CD14-positive monocyte (primary cell): Measurements from ENCODE around the gene BRI3. TPM values are rescaled to one million over a fixed set of nuclear protein-coding genes. Genes with fewer than 3 reads are reported as not detected.

Experiments
- DNase-seq, 3 donors: peaks; one replicate each; pipeline ENCODE4 v3.0.0-alpha.2; 2011 to 2022
- H2AFZ ChIP-seq: 2 replicates; pipeline ENCODE4 v1.6.0; 2012; ENCODE audit warnings: mild to moderate bottlenecking, low read depth, low read length, inconsistent platforms; ENCODE audit not compliant: insufficient read depth, poor library complexity, severe bottlenecking
- H3K27ac ChIP-seq, 2 donors: 1 replicate in 1 of 2; 2 replicates in 1 of 2; pipeline ENCODE4 v1.5.1; 2012 to 2013; ENCODE audit warnings: low read length in 2 of 2, control low read depth in 1 of 2, inconsistent platforms in 1 of 2, low read depth in 1 of 2, mild to moderate bottlenecking in 1 of 2
- H3K27me3 ChIP-seq, 2 donors: one replicate each; pipeline versions ENCODE4 v1.6.0 to v1.6.1; 2011 to 2013; ENCODE audit warnings: low read length in 2 of 2; ENCODE audit not compliant: control insufficient read depth in 2 of 2, insufficient read depth in 2 of 2
- H3K36me3 ChIP-seq, 2 donors: replicated peaks in 1 of 2; 1 replicate in 1 of 2; 2 replicates in 1 of 2; pipeline versions ENCODE4 v1.5.1 to v1.6.1; 2012 to 2013; ENCODE audit warnings: low read length in 2 of 2, control low read depth in 1 of 2, inconsistent platforms in 1 of 2, mild to moderate bottlenecking in 1 of 2; ENCODE audit not compliant: insufficient read depth in 2 of 2, control insufficient read depth in 1 of 2
- H3K4me1 ChIP-seq, 2 donors: 1 replicate in 1 of 2; 2 replicates in 1 of 2; pipeline versions ENCODE4 v1.5.1 to v1.6.1; 2012 to 2013; ENCODE audit warnings: low read length in 2 of 2, control low read depth in 1 of 2, inconsistent platforms in 1 of 2, mild to moderate bottlenecking in 1 of 2, moderate library complexity in 1 of 2; ENCODE audit not compliant: insufficient read depth in 2 of 2, control insufficient read depth in 1 of 2
- H3K4me2 ChIP-seq: replicated peaks from 2 replicates; pipeline ENCODE3; 2012; ENCODE audit warnings: low read length, moderate library complexity, mild to moderate bottlenecking; ENCODE audit not compliant: poor library complexity, severe bottlenecking; ENCODE audit errors: extremely low read depth
- H3K4me3 ChIP-seq, 3 experiments: fragments of 200-600 bp in 1 of 3; sonication (generic) in 1 of 3; replicated peaks in 1 of 3; 1 replicate in 2 of 3; 2 replicates in 1 of 3; pipeline ENCODE4 v1.5.1; 2011 to 2013; ENCODE audit warnings: low read length in 3 of 3, mild to moderate bottlenecking in 3 of 3, control low read depth in 2 of 3, low read depth in 2 of 3, inconsistent platforms in 1 of 3, moderate library complexity in 1 of 3
- H3K79me2 ChIP-seq: 2 replicates; pipeline ENCODE4 v1.6.0; 2012; ENCODE audit warnings: mild to moderate bottlenecking, control low read depth, inconsistent platforms, low read length, moderate library complexity; ENCODE audit not compliant: insufficient read depth
- H3K9ac ChIP-seq: 2 replicates; pipeline ENCODE4 v1.6.0; 2017; ENCODE audit warnings: low read length, mild to moderate bottlenecking; ENCODE audit not compliant: insufficient read depth, poor library complexity, severe bottlenecking
- H3K9me3 ChIP-seq, 2 donors: replicated peaks in 1 of 2; 1 replicate in 1 of 2; 2 replicates in 1 of 2; pipeline versions ENCODE4 v1.5.1 to v1.6.1; 2012 to 2013; ENCODE audit warnings: low read length in 2 of 2, control low read depth in 1 of 2; ENCODE audit not compliant: control insufficient read depth in 1 of 2, insufficient read depth in 1 of 2
- H4K20me1 ChIP-seq: 2 replicates; pipeline ENCODE4 v1.6.0; 2012; ENCODE audit warnings: mild to moderate bottlenecking, low read length, control low read depth, moderate library complexity; ENCODE audit not compliant: insufficient read depth
- H3K27ac Mint-ChIP-seq, 7 donors: one replicate each; pipeline ENCODE4 v1.8.0; 2020; ENCODE audit warnings: mild to moderate bottlenecking in 7 of 7, mixed read lengths in 7 of 7, moderate library complexity in 6 of 7, inconsistent platforms in 2 of 7
- H3K27me3 Mint-ChIP-seq, 3 donors: one replicate each; pipeline ENCODE4 v1.8.0; 2021 to 2022; ENCODE audit warnings: low read depth in 3 of 3, mild to moderate bottlenecking in 3 of 3, mixed read lengths in 3 of 3, moderate library complexity in 3 of 3, inconsistent platforms in 1 of 3
- H3K36me3 Mint-ChIP-seq, 2 donors: one replicate each; pipeline ENCODE4 v1.8.0; 2020; ENCODE audit warnings: mixed read lengths in 2 of 2, inconsistent platforms in 1 of 2, mild to moderate bottlenecking in 1 of 2
- H3K4me1 Mint-ChIP-seq: one replicate; pipeline ENCODE4 v1.8.0; 2020; ENCODE audit warnings: mild to moderate bottlenecking, mixed read lengths
- H3K4me3 Mint-ChIP-seq, 2 donors: one replicate each; pipeline ENCODE4 v1.8.0; 2020; ENCODE audit warnings: mild to moderate bottlenecking in 2 of 2, mixed read lengths in 2 of 2, moderate library complexity in 1 of 2
- H3K9me3 Mint-ChIP-seq, 7 donors: one replicate each; pipeline ENCODE4 v1.8.0; 2020 to 2022; ENCODE audit warnings: mixed read lengths in 7 of 7, mild to moderate bottlenecking in 6 of 7, moderate library complexity in 6 of 7, inconsistent platforms in 2 of 7
- CTCF ChIP-seq: fragments of 200-600 bp; IDR thresholded peaks from one replicate; pipeline ENCODE4 v1.8.0; 2022; ENCODE audit warnings: antibody characterized with exemption, mild to moderate bottlenecking
- WGBS: methylation state at CpG from one replicate; pipeline ENCODE4 v1.1.5; 2013; ENCODE audit warnings: missing lambda C conversion rate; ENCODE audit not compliant: insufficient coverage; 5-methylcytosine and 5-hydroxymethylcytosine counted together
- intact Hi-C, 2 donors: fragments of 100-400 bp; cut with micrococcal nuclease; formaldehyde crosslinking; loops; one replicate each; pipeline versions ENCODE4 v1.15.0 to v1.15.1; 2023
- polyA plus RNA-seq, 3 donors: library from polyadenylated mRNA; depleted of rRNA in 1 of 3; unstranded in 2 of 3; stranded (reverse) in 1 of 3; fragments of 300-500 nt in 2 of 3; fragments of >200 nt in 1 of 3; fragmentation: Illumina TruSeq in 2 of 3; gene quantifications; 1 replicate in 2 of 3; 2 replicates in 1 of 3; pipeline ENCODE4 v1.2.3, GENCODE V29; 2012 to 2021

Gene BRI3
- polyA plus RNA-seq, 3 donors: 120 to 273 (median 149) TPM

- intact Hi-C loops: no loop called here
- Histone ChIP-seq H3K79me2 (no peaks in the 10 kb centered on the region), H3K27ac (no peak overlapping the region), H3K4me3 (no peak overlapping the region), H3K4me1 (peaks cover 0 to 4% of the 10 kb centered on the region in 2 donors), H3K27me3 (no peaks in the 10 kb centered on the region), H3K36me3 (no peaks in the 10 kb centered on the region), H2AFZ (no peak overlapping the region), H3K9ac (no peak overlapping the region), H4K20me1 (peaks cover 8% of the 10 kb centered on the region), H3K4me2 (no peak overlapping the region), H3K9me3 (no peaks in the 10 kb centered on the region)
- peaks cover 6% of the 10 kb centered on the region for H3K4me1 Mint-ChIP-seq
- peaks cover 0 to 9% (median 0%) of the 10 kb centered on the region in 3 donors for H3K27me3 Mint-ChIP-seq
- TF ChIP-seq CTCF: no peak
- peak overlapping the region in 2 of 7 donors; percentile 47 to 80 for H3K27ac Mint-ChIP-seq
- H3K4me3 Mint-ChIP-seq: no peak overlapping the region
- H3K36me3 Mint-ChIP-seq: peaks cover 8 to 31% of the 10 kb centered on the region in 2 donors
- WGBS: 87% methylated on average over 3 of the region's 3 CpGs
- H3K9me3 Mint-ChIP-seq: no peaks in the 10 kb centered on the region
- DNase-seq: no peak
These were observed 14.2 kb upstream of the BRI3 start for GRCh38 chr7:98267303-98267702.

GRCh38 chr7:98276241-98276761 lies 5.2 kb upstream of the BRI3 start:
- peak; percentile 69 to 89 (median 82) for DNase-seq
- H3K36me3 ChIP-seq: no peaks in the 10 kb centered on the region
- no peaks in the 10 kb centered on the region for H3K27me3 ChIP-seq
- peak overlapping the region in 1 of 3 experiments; percentile 12 for H3K4me3 ChIP-seq
- H2AFZ ChIP-seq: no peak overlapping the region
- peak overlapping the region; percentile 88 to 97 (median 96) for H3K27ac Mint-ChIP-seq
- H3K79me2 ChIP-seq: peaks cover 3% of the 10 kb centered on the region
- H4K20me1 ChIP-seq: no peaks in the 10 kb centered on the region
- peaks cover 0 to 6% (median 0%) of the 10 kb centered on the region in 3 donors for H3K27me3 Mint-ChIP-seq
- intact Hi-C loops: no loop called here
- no peak for TF ChIP-seq CTCF
- no CpG with 5 or more reads among the region's 5 CpGs for WGBS
- H3K4me3 Mint-ChIP-seq: peak overlapping the region in 1 of 2 donors; percentile 9
- no peaks in the 10 kb centered on the region for H3K9me3 Mint-ChIP-seq
- H3K9ac ChIP-seq: no peak overlapping the region
- peak overlapping the region; percentile 79 to 94 for H3K27ac ChIP-seq
- peaks cover 2 to 6% of the 10 kb centered on the region in 2 donors for H3K36me3 Mint-ChIP-seq
- peaks cover 45% of the 10 kb centered on the region for H3K4me1 Mint-ChIP-seq
- H3K4me1 ChIP-seq: peaks cover 46 to 51% of the 10 kb centered on the region in 2 donors
- no peaks in the 10 kb centered on the region for H3K9me3 ChIP-seq
- peak overlapping the region; percentile 50 for H3K4me2 ChIP-seq
